ENCODE data around the gene BIRC2.

Gene BIRC2

GRCh38 chr11:102375720-102376399 is 28.8 kb downstream of the BIRC2 start:
- no peak for TF ChIP-seq ZNF274 (IDR thresholded peaks at IDR 0.05; ENCODE audit: low read depth, low read length)
- no peak overlapping the region for H3K4me3 ChIP-seq (ENCODE audit: low read length)

- H3K4me3 ChIP-seq (ENCODE audit: low read length), result no peak overlapping the region
Measured at GRCh38 chr11:102377891-102378290, 30.9 kb downstream of the BIRC2 start.

GRCh38 chr11:102378818-102379217 is 31.8 kb downstream of the BIRC2 start:
- H3K4me3 ChIP-seq (ENCODE audit: low read length), result no peak overlapping the region
- TF ChIP-seq ZNF274 (IDR thresholded peaks at IDR 0.05; ENCODE audit: low read depth, low read length), result no peak

More at GRCh38 chr11:102377891-102378290, 30.9 kb downstream of the BIRC2 start:
- no peak for TF ChIP-seq ZNF274 (IDR thresholded peaks at IDR 0.05; ENCODE audit: low read depth, low read length)

- H3K4me3 ChIP-seq (ENCODE audit: low read length), result no peak overlapping the region
- TF ChIP-seq ZNF274 (IDR thresholded peaks at IDR 0.05; ENCODE audit: low read depth, low read length), result no peak
Measured at GRCh38 chr11:102382384-102382783, 35.4 kb downstream of the BIRC2 start.

GRCh38 chr11:102383839-102384238 is 36.8 kb downstream of the BIRC2 start:
- no peak for TF ChIP-seq ZNF274 (IDR thresholded peaks at IDR 0.05; ENCODE audit: low read depth, low read length)

GRCh38 chr11:102384419-102385079 is 37.5 kb downstream of the BIRC2 start:
- no peak for TF ChIP-seq ZNF274 (IDR thresholded peaks at IDR 0.05; ENCODE audit: low read depth, low read length)
- no peak overlapping the region for H3K4me3 ChIP-seq (ENCODE audit: low read length)

More at GRCh38 chr11:102383839-102384238, 36.8 kb downstream of the BIRC2 start:
- H3K4me3 ChIP-seq (ENCODE audit: low read length), result no peak overlapping the region

GRCh38 chr11:102385085-102386007 is 38.3 kb downstream of the BIRC2 start:
- H3K4me3 ChIP-seq (ENCODE audit: low read length), result no peak overlapping the region
- TF ChIP-seq ZNF274 (IDR thresholded peaks at IDR 0.05; ENCODE audit: low read depth, low read length), result no peak

DNA sequence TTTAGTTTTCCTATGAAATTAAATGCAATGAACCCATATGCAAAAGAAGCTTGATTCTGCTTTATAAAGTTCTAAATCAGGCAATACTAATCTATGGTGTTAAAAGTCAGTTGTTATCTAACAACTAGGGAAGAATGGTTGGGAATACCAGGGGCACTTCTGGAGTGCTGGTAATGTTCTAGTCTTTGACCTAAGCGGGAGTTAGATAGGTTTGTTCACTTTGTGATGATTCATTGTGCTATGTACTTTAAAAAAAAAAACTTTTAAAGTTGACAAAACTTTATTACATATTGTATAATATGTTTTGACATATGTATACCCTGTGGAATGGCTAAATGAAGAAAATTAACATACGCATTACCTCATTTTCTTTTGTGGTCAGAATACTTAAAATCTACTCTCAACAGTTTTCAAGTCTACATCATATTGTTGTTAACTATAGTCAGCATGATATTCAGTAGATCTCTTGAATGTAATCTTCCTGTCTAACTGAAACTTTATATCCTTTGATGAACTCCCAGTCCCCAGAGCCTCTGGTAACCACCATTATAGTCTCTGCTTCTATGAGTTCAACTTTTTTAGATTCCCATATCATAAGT is 39.2 kb downstream of the BIRC2 start:
- no peak for TF ChIP-seq ZNF274 (IDR thresholded peaks at IDR 0.05; ENCODE audit: low read depth, low read length)
- no peak overlapping the region for H3K4me3 ChIP-seq (ENCODE audit: low read length)

DNA sequence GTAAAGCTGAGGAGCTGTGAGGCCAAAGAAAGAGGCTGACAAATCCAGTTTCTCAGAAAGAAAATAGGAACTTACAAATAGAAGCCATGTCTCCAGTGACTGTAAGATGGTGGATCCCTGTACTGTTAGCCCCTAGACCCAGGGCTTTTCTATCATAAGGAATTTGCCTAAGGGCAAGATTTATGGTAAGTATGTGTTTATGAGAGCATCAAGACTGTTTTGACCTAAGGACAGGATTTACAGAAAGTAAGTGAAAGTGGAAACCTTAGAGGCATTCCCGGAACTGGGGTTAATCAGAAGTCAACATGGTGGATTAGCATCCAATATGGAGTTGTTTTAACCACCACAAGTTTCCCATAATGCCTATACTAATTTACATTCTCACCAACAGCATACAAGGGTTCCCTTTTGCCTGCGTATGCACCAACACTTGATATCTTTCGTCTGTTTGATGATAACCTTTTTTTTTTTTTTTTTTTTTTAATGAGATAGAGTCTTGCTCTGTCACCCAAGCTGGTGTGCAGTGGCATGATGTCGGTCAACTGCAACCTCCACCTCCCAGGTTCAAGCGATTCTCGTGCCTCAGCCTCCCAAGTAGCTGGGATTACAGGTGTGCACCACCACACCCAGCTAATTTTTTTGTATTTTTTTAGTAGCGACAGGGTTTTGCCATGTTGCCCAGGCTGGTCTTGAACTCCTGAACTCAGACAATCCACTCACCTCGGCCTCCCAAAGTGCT is 40.2 kb downstream of the BIRC2 start:
- no peak for TF ChIP-seq ZNF274 (IDR thresholded peaks at IDR 0.05; ENCODE audit: low read depth, low read length)
- no peak overlapping the region for H3K4me3 ChIP-seq (ENCODE audit: low read length)

DNA sequence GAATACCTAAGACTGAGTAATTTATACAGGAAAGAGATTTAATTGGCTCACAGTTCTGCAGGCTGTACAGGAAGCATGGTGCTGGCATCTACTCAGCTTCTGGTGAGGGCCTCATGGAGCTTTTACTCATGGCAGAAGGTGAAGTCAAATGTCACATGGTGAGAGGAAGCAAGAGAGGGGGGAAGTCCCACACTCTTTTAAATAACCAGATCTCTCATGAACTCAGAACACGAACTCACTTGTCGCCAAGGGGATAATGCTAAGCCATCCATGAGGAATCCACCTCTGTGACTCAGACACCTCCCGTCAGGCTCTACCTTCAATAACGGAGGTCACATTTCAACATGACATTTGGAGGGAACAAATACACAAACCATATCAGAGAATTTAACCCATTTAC is 42.2 kb downstream of the BIRC2 start:
- no peak for TF ChIP-seq ZNF274 (IDR thresholded peaks at IDR 0.05; ENCODE audit: low read depth, low read length)
- no peak overlapping the region for H3K4me3 ChIP-seq (ENCODE audit: low read length)

GRCh38 chr11:102390667-102391465 is 43.9 kb downstream of the BIRC2 start:
- H3K4me3 ChIP-seq (ENCODE audit: low read length), result no peak overlapping the region
- TF ChIP-seq ZNF274 (IDR thresholded peaks at IDR 0.05; ENCODE audit: low read depth, low read length), result no peak

GRCh38 chr11:102391549-102392237 is 44.7 kb downstream of the BIRC2 start:
- no peak overlapping the region for H3K4me3 ChIP-seq (ENCODE audit: low read length)
- no peak for TF ChIP-seq ZNF274 (IDR thresholded peaks at IDR 0.05; ENCODE audit: low read depth, low read length)
